HG03342 (cell line): ENCODE measurements around the gene ZBTB16.

ENCODE experiments used
- ATAC-seq: cut with Tn5 transposase; IDR thresholded peaks from one replicate; pipeline ENCODE4 v1.9.1; 2021; ENCODE audit warnings: mild to moderate bottlenecking, moderate library complexity; ENCODE audit not compliant: unreplicated experiment

ZBTB16 gene

GRCh38 chr11:114059278-114059983, at the start of gene ZBTB16:
ZBTB16 (plus strand) TSS chr11:114059711; CDS start chr11:114063301, 3,590 bp downstream.
- ATAC-seq, result no peak

GRCh38 chr11:114010931-114011330, 48.6 kb upstream of the ZBTB16 start:
- ATAC-seq, result no peak

GRCh38 chr11:114011443-114011842, 48.1 kb upstream of the ZBTB16 start:
- no peak for ATAC-seq

- ATAC-seq, result no peak
Observed at GRCh38 chr11:114015117-114015516, 44.4 kb upstream of the ZBTB16 start.

GRCh38 chr11:114016986-114017385, 42.5 kb upstream of the ZBTB16 start:
- ATAC-seq, result no peak

GRCh38 chr11:114017723-114018122, 41.8 kb upstream of the ZBTB16 start:
- ATAC-seq, result no peak

- no peak for ATAC-seq
Observed at GRCh38 chr11:114019046-114019445, 40.5 kb upstream of the ZBTB16 start.

- ATAC-seq, result no peak
Observed at GRCh38 chr11:114019574-114019973, 39.9 kb upstream of the ZBTB16 start.

GRCh38 chr11:114025329-114025907, 34.1 kb upstream of the ZBTB16 start:
- no peak for ATAC-seq

- ATAC-seq, result no peak
Observed at GRCh38 chr11:114026355-114026754, 33.2 kb upstream of the ZBTB16 start.

GRCh38 chr11:114027391-114027790, 32.1 kb upstream of the ZBTB16 start:
- ATAC-seq, result no peak

- no peak for ATAC-seq
Observed at GRCh38 chr11:114027926-114028325, 31.6 kb upstream of the ZBTB16 start.

- no peak for ATAC-seq
Observed at GRCh38 chr11:114031246-114031966, 28.1 kb upstream of the ZBTB16 start.

GRCh38 chr11:114031967-114032320, 27.6 kb upstream of the ZBTB16 start:
- no peak for ATAC-seq

GRCh38 chr11:114033066-114033465, 26.4 kb upstream of the ZBTB16 start:
- ATAC-seq, result no peak

GRCh38 chr11:114033572-114033971, 25.9 kb upstream of the ZBTB16 start:
- no peak for ATAC-seq

- ATAC-seq, result no peak
Observed at GRCh38 chr11:114034956-114035355, 24.6 kb upstream of the ZBTB16 start.

GRCh38 chr11:114036147-114036811, 23.2 kb upstream of the ZBTB16 start:
- ATAC-seq, result no peak

GRCh38 chr11:114036958-114037357, 22.6 kb upstream of the ZBTB16 start:
- ATAC-seq, result no peak

- ATAC-seq, result no peak
Observed at GRCh38 chr11:114039551-114039950, 20.0 kb upstream of the ZBTB16 start.

GRCh38 chr11:114040706-114041211, 18.8 kb upstream of the ZBTB16 start:
- no peak for ATAC-seq
